ENCODE results near the gene LSP1.
A peak's percentile ranks its signal among the peaks of the same experiment; 100 is the strongest.

Gene LSP1

DNA sequence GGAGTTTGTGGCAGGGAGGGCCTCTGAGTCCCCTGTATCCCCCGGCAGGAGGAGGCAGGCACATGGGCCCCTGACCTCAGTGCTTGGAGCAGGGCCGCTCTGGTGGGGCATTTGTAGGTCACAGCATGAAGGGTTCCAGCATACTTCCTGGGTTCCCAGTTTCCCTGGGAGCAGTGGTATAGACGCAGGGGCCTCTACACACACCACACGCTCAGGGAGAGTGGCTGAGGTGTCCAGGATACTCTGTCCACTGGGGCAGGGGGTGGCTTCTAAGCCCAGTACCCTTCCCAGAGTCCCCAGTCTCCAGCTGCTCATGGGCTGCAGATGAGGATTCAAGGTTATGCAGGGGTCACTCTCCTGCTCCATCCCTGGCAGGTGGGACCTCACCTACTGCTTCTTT, 6.1 kb downstream of the LSP1 start:
- TF ChIP-seq YY1 (IDR thresholded peaks at IDR 0.05; ENCODE audit: low read depth) (no peak), TAF1 (IDR thresholded peaks at IDR 0.05; ENCODE audit: low read depth) (no peak), ZBTB7A (IDR thresholded peaks at IDR 0.05; ENCODE audit: low read depth) (no peak), EP300 (IDR thresholded peaks at IDR 0.05; ENCODE audit: borderline replicate concordance) (no peak), NFIC (IDR thresholded peaks at IDR 0.05) (no peak), EGR1 (IDR thresholded peaks at IDR 0.05) (no peak), RAD21 (IDR thresholded peaks at IDR 0.05; ENCODE audit: low read depth) (no peak), TCF12 (IDR thresholded peaks at IDR 0.05; ENCODE audit: low read depth) (no peak), CREB1 (IDR thresholded peaks at IDR 0.05; ENCODE audit: low read depth) (no peak), FOXM1 (IDR thresholded peaks at IDR 0.05; ENCODE audit: borderline replicate concordance, low read depth) (no peak), TEAD4 (IDR thresholded peaks at IDR 0.05) (no peak), CEBPB (IDR thresholded peaks at IDR 0.05) (no peak)
- TF ChIP-seq, protein P1, sequence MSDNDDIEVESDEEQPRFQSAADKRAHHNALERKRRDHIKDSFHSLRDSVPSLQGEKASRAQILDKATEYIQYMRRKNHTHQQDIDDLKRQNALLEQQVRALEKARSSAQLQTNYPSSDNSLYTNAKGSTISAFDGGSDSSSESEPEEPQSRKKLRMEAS (IDR thresholded peaks at IDR 0.05) = no peak
- TF ChIP-seq, protein P2, sequence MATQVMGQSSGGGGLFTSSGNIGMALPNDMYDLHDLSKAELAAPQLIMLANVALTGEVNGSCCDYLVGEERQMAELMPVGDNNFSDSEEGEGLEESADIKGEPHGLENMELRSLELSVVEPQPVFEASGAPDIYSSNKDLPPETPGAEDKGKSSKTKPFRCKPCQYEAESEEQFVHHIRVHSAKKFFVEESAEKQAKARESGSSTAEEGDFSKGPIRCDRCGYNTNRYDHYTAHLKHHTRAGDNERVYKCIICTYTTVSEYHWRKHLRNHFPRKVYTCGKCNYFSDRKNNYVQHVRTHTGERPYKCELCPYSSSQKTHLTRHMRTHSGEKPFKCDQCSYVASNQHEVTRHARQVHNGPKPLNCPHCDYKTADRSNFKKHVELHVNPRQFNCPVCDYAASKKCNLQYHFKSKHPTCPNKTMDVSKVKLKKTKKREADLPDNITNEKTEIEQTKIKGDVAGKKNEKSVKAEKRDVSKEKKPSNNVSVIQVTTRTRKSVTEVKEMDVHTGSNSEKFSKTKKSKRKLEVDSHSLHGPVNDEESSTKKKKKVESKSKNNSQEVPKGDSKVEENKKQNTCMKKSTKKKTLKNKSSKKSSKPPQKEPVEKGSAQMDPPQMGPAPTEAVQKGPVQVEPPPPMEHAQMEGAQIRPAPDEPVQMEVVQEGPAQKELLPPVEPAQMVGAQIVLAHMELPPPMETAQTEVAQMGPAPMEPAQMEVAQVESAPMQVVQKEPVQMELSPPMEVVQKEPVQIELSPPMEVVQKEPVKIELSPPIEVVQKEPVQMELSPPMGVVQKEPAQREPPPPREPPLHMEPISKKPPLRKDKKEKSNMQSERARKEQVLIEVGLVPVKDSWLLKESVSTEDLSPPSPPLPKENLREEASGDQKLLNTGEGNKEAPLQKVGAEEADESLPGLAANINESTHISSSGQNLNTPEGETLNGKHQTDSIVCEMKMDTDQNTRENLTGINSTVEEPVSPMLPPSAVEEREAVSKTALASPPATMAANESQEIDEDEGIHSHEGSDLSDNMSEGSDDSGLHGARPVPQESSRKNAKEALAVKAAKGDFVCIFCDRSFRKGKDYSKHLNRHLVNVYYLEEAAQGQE (IDR thresholded peaks at IDR 0.05; ENCODE audit: low read depth) = no peak
- TF ChIP-seq, protein P3, sequence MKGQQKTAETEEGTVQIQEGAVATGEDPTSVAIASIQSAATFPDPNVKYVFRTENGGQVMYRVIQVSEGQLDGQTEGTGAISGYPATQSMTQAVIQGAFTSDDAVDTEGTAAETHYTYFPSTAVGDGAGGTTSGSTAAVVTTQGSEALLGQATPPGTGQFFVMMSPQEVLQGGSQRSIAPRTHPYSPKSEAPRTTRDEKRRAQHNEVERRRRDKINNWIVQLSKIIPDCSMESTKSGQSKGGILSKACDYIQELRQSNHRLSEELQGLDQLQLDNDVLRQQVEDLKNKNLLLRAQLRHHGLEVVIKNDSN (IDR thresholded peaks at IDR 0.05) = no peak

DNA sequence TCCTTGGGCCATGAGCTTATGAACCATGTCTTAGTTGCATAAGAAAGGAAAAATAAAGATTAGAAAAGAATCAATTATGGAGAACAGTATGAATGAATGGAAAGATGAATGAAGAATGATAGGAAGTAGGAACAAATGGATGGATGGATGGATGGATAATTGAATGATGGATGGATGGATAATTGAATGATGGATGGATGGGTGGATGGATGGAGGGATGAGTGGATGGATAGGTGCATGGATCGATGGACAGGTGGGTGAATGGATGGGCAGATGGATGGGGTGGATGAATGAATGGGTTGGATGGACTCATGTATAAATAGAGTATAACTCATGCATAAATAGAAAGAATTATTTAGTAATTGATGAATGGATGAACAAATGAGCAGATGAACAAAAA, 7.2 kb downstream of the LSP1 start:
- no peak for TF ChIP-seq CREB1 (IDR thresholded peaks at IDR 0.05; ENCODE audit: low read depth)
- TF ChIP-seq, protein P1 (IDR thresholded peaks at IDR 0.05) = no peak
- no peak for TF ChIP-seq ZBTB7A (IDR thresholded peaks at IDR 0.05; ENCODE audit: low read depth)

DNA sequence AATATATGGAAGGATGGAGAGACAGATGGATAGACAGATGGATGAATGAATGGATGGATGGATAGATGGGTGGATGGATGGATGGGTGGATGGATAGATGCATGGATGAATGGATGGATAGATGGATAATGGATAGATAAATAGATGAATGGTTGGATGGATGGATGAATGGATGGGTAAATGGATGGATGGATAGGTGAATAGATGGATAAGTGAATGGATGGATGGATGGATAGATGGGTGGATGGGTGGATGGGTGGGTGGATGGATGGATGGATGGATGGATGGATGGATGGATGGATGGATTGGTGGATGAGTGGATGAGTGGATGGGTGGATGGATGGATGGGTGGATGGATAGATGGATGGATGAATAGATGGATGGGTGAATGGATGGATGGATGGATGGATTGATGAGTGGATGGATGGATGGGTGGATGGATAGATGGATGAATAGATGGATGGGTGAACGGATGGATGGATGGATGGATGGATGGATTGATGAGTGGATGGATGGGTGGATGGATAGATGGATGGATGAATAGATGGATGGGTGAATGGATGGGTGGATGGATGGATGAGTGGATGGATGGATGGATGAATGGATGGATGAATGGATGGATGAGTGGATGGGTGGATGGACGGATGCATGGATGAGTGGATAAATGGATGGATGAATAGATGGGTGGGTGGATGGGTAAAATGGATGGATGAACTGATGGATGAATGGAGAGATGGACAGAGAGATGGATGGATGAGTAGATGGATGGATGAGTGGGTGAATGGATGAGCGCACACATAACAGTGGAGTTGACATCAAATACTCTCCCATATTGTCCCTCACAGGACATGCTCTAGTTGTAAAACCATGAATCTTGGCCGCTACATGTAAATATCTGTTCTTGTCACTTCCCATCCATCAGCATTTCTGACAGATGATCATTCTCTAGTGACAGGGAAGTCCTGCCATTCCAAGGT, 8.8 kb downstream of the LSP1 start:
- TF ChIP-seq, protein P2 (IDR thresholded peaks at IDR 0.05; ENCODE audit: low read depth) = no peak
- TF ChIP-seq EP300 (IDR thresholded peaks at IDR 0.05; ENCODE audit: borderline replicate concordance) (no peak), RAD21 (IDR thresholded peaks at IDR 0.05; ENCODE audit: low read depth) (no peak), FOXM1 (IDR thresholded peaks at IDR 0.05; ENCODE audit: borderline replicate concordance, low read depth) (no peak), CREB1 (IDR thresholded peaks at IDR 0.05; ENCODE audit: low read depth) (no peak), EGR1 (IDR thresholded peaks at IDR 0.05) (no peak)
- TF ChIP-seq, protein P1 (IDR thresholded peaks at IDR 0.05) = no peak

DNA sequence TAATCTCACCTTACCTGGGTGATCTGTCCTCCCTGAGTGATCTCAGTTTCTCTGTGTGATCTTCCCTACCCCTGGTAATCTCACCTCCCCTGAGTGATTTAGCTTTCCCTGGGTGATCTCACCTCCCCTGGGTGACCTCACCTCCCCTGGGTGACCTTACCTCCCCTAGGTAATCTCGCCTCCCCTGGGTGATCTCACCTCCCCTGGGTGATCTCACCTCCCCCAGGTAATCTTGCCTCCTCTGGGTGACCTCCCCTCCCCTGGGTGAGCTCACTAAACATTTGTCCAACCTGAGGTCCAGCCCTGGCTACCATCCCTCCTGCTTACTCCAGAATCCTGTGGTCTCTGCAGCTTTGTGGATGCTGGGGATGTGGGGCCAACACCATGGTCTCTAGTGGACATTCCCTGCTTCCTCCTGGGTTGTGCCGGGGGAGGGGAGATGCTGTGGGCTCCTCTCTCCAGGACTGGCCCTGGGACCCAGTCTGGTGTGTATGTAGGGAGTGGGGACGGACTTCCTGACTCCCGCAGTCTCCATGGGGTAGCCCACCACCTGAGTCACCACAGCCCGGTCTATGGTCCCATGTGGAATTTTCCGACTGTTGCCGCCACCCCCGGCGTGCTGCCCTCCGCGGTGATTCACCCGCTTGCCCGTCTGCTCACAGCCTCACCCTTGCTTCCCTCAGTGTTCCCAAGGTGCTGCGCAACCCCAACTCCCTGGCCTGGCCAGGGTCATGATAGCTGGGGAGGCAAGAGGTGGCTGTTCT, 9.9 kb downstream of the LSP1 start:
- TF ChIP-seq TCF12 (IDR thresholded peaks at IDR 0.05; ENCODE audit: low read depth) (no peak), TEAD4 (IDR thresholded peaks at IDR 0.05) (no peak), CEBPB (IDR thresholded peaks at IDR 0.05) (no peak)

DNA sequence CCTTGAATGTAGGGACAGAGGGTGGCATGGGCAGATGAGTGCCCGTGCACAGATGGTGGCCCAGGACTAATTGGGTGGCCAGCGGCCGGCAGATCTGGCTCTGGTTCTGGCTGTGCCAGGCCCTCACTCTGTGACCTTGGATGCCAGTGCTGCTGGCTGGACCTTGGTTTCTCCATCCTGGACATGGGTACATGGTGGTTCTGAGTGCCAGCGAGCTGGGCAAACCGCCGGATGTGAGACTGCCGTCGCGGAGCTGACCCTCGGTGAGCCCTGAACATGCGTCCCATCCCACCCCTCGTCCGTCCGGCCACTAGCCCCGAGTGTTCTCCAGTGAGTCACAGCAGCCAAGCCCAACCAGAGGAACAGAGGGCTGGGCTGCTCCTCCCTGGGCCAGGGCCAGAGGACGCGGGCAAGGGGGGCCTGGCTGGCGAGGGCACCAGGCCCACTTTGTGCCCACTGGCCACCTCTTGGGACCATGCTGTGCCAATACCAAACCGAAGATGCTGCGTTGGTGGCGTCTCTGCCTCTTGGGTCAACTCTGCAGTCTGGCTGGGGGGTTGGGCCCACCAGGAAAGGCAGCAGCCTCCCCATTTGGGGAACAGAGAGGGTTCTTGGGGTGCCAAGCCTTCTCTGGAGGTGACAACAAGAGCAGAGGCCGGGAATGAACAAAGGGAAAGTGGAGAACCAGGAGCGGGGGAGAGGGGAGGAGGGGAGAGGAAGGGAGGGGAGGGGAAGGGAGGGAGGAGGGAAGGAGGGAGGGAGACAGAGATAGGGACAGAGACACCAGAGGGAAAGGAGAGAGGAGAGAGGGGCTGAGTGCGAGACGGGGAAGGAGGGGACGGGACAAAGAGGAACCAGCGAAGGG, 10.7 kb downstream of the LSP1 start:
- TF ChIP-seq FOXM1 (IDR thresholded peaks at IDR 0.05; ENCODE audit: borderline replicate concordance, low read depth) (no peak), CREB1 (IDR thresholded peaks at IDR 0.05; ENCODE audit: low read depth) (no peak), EGR1 (IDR thresholded peaks at IDR 0.05) (no peak), YY1 (IDR thresholded peaks at IDR 0.05; ENCODE audit: low read depth) (no peak), NFIC (IDR thresholded peaks at IDR 0.05) (peak; percentile 70), CEBPB (IDR thresholded peaks at IDR 0.05) (no peak), ZBTB7A (IDR thresholded peaks at IDR 0.05; ENCODE audit: low read depth) (peak; percentile 65; the same call in 1 of the 2 replicates), EP300 (IDR thresholded peaks at IDR 0.05; ENCODE audit: borderline replicate concordance) (no peak), RAD21 (IDR thresholded peaks at IDR 0.05; ENCODE audit: low read depth) (no peak)
- TF ChIP-seq, protein P1 (IDR thresholded peaks at IDR 0.05) = peak; percentile 58
- TF ChIP-seq, protein P2 (IDR thresholded peaks at IDR 0.05; ENCODE audit: low read depth) = no peak

Measured in Ishikawa (cell line).